GM21737 (cell line): Measurements from ENCODE around the gene GOLGA6C.
"Not testable (repeated sequence)": the region's sequence is repeated elsewhere in the genome, so short reads cannot be mapped to it uniquely, and the experiment has no call there.

Experiments
- ATAC-seq: cut with Tn5 transposase; IDR thresholded peaks from one replicate; pipeline ENCODE4 v1.9.1; 2021; ENCODE audit warnings: mild to moderate bottlenecking, moderate library complexity; ENCODE audit not compliant: unreplicated experiment

Gene GOLGA6C

DNA sequence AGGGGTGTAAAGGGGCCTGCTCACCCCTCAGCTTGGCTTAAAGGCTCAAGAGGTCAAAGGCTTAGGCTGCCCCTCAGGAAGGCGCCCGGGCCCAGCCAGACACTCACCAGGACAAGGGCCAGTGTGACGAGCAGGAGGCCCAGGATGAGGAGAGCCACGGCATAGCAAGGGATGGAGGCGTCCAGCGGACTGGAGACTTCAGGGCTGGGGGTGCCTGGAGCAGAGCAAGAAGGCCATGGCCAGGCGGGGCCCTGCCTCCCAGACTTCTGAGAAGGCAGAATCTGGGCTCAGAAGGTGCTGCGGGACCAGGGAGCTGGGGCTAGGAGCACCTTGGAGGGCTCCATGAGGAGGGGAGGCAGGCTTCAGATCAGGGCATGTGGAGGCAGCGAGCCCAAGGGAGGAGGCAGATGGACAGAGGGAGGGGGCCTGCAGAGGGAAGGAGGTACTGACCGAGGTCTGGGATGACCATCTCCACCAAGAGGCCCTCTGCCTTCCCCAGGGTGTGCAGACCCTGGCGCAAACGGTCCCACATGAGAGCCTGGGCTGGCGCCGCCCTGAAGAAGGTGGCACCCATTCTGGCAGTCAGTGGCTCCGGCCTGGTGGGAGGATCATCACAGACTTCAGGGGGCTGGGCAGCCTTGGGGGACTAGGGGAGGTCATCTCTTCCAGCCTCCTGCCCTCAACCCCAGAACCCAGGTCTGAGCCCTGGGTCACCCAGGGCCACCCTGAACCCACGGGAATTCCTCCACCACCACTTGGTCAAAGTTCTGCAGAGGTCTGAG lies 32.0 kb upstream of the GOLGA6C start:
- no peak for ATAC-seq

DNA sequence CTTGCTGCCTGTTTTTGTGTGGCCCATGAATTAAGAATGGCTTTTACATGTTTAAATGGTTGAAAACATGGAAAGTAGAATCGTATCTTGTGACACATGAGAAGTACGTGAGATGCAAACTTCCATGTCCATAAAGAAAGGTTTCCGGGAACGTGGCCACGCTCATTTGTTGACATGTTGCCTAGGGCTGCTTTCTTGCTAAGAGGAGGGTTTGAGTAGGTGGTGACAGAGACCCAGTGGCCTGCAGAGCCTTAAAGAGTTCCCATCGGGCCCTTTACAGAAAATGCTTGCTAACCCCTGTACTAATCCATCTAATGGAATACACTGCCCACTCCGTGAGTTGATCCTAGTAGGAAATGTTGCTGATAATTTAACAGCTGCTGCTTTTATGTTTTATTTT lies 31.0 kb upstream of the GOLGA6C start:
- not testable (repeated sequence) for ATAC-seq

- ATAC-seq, result no peak
Observed at GRCh38 chr15:75227663-75228280, 30.4 kb upstream of the GOLGA6C start.

DNA sequence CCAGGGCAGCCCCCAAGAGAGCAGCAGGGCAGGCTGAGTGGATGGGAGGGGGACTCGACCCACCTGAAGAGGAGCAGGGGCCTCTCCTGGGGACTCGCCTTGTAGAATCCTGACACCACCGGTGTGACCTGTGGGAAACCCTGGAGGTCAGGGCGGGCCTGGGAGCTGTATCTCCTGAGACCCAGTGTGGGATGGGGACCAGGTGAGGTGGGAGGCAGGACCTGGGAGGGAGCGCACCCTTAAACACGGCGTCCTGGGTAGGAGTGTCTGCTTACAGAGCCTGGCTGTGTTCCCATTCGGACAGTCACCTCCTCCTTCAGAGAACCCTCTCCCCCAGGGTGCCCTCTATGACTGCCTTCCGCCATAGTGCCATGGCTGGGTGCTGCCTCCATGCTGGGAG lies 29.3 kb upstream of the GOLGA6C start:
- no peak for ATAC-seq

- no peak for ATAC-seq
Observed at GRCh38 chr15:75229191-75230015, 28.7 kb upstream of the GOLGA6C start.

DNA sequence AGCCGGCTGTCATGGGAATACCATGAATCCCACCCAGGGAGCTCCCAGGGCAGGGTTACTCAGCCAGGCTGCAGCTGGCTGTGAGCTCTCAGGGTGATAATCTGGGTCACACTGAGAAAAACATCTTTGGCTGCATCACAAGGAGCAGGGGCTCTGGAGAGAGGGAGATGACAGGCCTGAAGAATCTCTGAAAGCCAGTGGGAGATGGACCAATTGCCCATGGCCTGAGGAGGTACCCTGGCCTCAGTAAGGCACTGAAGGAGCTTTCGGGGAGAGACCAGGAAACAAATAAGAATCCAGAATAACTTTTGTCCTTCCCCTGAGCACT lies 28.2 kb upstream of the GOLGA6C start:
- ATAC-seq, result no peak

DNA sequence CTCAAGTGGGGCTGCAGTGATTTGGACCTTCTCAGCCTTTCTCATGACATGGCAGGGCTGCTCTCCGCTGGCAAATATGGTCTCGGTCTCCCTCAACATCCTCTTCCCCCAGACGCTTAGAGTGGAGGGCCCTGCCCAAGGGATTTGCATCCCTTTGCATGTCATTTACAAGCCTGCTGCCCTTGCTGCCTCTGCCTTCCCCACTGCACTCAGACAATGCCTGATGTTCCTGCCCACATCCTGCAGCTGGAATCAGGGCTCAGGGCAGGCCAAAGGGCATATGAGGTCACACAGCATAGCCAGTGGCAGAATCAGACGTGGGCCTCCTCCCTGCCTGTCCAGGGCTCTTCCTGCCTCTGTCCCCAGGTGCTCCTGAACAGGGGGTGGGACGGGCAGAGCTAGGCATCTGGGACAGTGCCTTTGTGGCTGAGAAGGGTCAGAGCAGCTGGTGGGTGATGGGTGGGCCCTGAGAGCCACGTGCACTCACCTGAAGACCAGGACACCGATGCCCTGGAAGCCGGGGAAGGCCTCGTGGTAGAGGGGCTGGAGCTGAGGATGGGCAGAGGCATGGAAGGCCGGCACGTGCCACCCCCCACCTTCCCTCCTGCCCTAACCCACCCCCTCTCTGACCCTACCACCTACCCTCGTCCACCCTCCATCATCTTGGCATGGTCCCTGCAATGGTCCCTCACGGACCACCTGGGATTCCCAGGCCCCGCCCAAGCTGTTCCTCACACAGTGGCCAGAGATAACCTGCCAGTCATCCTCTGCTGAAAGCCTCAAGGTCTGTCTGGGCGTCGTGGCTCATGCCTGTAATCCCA lies 27.4 kb upstream of the GOLGA6C start:
- no peak for ATAC-seq

GRCh38 chr15:75231836-75232235 lies 26.3 kb upstream of the GOLGA6C start:
- ATAC-seq, result no peak

DNA sequence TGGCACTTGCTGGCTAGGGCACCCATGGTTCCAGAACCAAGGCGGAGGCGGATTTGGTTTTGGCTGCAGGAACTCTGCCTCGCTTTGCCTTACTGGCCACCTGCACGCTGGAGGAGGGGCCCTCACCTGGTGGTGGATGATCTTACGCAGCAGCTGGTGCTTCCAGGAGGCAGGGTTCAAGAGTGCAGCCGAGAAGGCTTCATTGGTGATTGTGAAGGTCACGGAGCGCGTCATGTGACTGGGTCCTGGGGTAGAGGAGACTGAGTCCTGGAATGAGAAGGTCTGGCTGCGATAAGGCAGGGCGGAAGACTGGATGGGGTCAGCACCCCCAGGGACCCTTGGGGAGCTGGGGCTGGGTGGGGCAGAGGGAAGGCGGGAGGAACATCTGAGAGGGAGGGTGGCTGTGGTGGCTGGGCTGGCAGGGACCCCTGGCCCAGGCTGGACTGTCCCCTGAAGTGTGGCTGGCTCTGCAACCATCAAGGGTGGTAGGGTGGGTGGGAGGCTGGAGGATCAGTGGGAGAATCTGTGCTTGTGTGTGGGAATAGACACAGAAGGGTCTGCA lies 25.8 kb upstream of the GOLGA6C start:
- no peak for ATAC-seq

- no peak for ATAC-seq
Observed at GRCh38 chr15:75232826-75233503, 25.2 kb upstream of the GOLGA6C start.

GRCh38 chr15:75233504-75234190 lies 24.5 kb upstream of the GOLGA6C start:
- no peak for ATAC-seq

GRCh38 chr15:75234191-75234810 lies 23.8 kb upstream of the GOLGA6C start:
- no peak for ATAC-seq

DNA sequence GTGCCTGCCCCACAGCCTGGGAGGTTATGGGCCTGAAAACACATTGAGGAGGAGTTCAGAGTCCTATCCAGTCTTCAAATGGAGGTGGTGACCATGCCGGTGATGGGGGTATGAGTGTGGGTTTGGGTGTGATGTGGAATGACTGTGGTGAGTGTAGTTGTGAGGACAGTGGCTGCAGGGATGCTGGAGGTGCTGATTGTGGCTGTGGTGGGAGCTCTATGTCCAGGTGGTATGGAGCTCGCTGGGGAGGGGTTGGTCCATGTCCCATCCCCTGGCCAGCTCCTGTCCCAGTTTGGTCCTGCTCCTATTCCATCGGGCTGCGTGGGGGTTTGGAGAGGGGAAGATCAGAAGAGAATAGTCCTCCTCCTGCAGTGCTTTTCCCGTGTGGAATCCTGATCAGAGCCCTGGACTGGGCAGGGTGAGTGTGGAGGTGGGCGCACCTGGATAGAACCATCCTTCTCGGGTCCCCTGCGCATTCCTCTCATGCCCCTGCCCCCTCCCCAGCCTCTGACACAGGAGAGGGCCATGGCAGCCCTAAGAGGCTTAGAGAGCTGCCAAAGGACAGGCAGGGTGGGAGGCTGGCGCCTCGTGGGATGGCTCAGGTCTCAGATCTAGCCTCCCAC lies 23.0 kb upstream of the GOLGA6C start:
- no peak for ATAC-seq

DNA sequence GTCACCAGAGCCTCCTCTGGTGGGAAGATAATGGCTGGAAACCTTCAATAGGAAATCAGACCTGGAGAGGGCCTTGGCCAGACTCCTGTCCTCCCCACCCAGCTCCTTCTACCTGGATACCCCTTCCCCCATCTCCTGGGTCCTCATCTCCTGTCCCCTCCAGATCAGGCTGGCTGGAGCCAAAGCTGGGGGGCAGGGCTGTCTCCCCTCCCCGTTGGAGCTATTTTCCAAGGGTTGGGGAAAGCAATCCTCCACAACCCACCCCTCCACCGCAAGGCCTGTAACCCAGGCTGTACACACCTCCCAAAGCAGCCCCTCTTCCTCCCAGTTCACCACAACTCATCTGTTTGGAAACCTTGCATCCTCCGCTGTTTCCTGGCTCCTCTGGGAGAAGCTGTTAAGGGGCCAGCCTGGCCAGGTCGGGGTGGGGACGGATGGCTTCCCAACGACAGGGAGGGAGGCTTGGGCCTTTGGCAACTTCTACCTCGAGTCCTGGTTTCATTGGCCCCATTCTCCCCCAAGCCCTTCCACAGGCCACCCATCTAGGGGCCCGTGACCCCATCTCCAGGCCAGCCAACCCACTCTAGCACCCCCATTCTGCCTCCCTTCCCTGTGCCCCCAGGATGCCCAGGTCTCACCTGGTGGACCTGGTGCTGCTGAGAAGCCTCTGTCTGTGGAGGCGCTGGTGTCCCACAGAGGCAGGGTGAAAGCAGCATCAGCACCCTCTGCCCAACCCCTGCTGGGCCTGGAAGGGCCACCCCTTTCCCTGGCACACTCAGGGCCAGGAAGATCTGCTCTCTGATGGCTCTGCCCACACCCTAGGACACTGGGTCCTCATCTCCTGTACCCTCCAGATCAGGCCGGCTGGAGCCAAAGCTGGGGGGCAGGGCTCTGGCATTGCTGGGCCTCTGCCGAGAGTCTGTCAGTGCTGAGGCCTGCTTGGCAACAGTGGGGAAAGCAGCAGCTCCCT lies 22.1 kb upstream of the GOLGA6C start:
- ATAC-seq, result no peak

DNA sequence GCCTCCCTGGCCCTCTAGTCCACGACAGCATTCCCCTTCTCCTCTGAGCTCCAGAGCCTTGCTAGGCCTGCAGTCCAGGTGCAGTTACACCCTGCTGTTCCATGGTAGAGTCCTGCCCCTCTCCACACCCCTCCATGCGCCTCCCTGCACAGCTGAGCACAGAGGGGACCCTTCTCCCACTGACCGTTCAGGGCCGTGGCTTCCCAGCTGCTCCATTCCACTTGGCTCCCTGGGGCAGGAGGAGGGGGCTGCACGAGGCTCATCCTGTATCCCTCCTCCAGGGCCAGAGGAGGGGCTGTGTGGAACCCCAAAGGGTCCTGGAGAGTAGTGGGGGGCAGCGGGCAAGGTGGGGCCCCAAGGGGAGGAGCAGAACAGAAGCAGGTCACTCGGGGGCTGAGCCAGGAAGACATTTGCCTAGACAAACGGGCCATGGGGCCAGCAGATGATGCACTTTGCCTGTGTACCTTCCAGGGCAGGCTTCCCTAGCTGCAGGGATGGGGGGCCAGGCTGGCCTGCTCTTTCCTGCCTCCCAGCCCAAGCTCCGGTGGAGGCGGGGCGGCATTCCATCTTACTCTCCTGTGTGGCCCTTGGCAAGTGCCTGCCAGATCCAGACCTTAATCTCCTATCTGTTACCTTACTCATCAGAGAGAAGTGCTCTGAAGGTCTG lies 20.7 kb upstream of the GOLGA6C start:
- no peak for ATAC-seq

- no peak for ATAC-seq
Observed at GRCh38 chr15:75238150-75238549, 20.0 kb upstream of the GOLGA6C start.

DNA sequence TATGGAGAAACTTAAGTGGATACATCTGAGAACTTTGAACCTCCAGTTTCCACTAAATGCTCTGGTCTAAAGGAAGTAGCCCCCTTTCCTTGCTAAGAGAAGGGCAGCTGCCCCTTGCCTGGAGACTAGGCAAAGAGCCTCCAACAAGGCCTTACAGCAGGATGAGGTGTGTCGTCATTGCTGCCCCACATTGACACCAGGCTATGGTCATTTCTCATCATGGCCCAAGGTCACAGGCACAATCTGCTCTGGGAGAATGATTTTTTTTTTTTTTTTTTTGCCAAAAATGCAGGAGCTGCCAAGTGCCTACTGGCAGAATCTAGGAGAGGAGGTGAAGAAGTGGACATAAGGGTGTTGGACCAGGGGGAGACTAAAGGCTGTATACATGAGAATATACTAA lies 12.4 kb upstream of the GOLGA6C start:
- not testable (repeated sequence) for ATAC-seq
